GM12891 (cell line): ENCODE measurements around the gene PRCP.

Experiments used
- POLR2A ChIP-seq: IDR thresholded peaks from 2 replicates; pipeline ENCODE4 v1.6.1; 2011; ENCODE audit warnings: low read depth, low read length, control low read depth
- POLR2AphosphoS5 ChIP-seq: IDR thresholded peaks from 2 replicates; pipeline ENCODE4 v1.6.1; 2011; ENCODE audit warnings: low read depth, low read length, control low read depth

- TF ChIP-seq POLR2AphosphoS5 (no peak), POLR2A (no peak)
Measured at GRCh38 chr11:82924522-82925224, 24.4 kb upstream of the PRCP start.
